HK-2 (cell line): ENCODE measurements around the gene CYTH1.

Experiments used
- DNase-seq: peaks from one replicate; pipeline ENCODE4 v3.0.0-alpha.2; 2018; ENCODE audit not compliant: unreplicated experiment

CYTH1 gene, protein sequence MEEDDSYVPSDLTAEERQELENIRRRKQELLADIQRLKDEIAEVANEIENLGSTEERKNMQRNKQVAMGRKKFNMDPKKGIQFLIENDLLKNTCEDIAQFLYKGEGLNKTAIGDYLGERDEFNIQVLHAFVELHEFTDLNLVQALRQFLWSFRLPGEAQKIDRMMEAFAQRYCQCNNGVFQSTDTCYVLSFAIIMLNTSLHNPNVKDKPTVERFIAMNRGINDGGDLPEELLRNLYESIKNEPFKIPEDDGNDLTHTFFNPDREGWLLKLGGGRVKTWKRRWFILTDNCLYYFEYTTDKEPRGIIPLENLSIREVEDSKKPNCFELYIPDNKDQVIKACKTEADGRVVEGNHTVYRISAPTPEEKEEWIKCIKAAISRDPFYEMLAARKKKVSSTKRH

DNA sequence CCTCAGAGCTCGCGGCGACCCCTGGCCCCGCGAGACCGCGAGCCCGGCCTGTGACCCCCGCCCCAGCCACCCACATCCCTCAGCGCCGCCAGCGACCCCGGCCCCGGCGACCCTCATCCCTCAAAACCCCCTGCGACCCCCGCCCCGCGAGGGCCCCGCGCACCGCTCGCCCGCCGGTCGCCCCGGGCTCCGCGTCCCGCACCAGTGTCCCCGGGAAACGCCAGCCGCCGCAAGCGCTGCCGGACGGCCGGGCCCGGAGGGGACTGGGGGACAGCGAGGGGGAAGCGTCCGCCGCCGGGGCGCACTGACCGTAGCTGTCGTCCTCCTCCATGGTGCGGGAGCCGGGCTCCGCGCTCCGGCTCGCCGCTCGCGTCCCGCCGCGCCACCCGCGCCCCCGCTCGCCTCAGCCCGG is at the start of gene CYTH1:
Gene CYTH1 (minus strand): TSS at position 381 of the 412 bp plus-strand sequence. CDS start 50 bp downstream, at position 331.
- DNase-seq = no peak

DNA sequence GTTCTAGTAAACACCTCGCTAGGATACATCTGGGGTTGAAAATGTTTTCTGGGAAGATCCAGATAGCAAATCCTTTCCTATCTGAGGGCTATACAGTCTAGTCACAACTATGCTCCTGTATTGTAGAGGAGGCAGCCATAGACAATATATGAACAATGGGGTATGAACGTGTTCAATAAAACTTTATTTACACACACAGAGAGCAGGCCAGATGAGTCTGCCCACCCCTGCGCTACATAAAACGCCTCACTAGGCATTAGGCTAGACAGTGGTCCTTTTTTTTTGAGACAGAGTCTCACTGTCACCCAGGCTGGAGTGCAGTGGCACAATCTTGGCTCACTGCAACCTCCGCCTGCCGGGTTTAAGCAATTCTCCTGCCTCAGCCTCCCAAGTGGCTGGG is 47.4 kb upstream of the CYTH1 start:
- DNase-seq = no peak

DNA sequence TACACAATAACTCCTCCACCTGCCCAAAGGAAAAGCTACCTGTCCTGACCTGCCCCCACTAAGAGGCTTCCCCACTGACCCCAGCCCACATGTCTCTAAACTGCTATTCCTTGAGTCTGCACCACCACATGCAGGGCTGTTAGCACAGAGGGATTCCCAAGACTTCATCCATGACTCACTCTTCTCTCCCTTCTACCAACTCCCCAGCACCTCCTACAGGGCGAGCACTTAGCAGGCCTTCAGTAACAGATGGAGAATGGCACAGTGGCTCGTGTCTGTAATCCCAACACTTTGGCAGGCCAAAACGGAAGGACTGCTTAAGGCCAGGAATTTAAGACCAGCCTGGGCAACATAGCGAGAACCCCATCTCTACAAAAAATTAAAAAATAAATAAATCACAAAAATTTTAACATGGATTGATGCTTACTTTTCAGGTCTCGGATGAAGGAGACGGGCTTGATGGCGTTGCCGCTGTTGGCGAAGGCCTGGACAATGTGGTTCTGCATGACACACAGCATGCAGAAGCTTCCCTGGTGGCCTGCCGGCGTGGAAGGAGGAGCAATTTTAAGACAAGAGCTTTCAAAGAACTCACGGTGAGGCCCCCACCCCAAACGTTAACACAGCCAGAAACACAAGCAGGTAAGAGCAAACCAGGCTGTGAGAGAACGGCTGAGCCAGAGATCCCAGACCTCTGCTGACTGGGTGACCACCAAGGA is 46.6 kb upstream of the CYTH1 start:
- DNase-seq = no peak

DNA sequence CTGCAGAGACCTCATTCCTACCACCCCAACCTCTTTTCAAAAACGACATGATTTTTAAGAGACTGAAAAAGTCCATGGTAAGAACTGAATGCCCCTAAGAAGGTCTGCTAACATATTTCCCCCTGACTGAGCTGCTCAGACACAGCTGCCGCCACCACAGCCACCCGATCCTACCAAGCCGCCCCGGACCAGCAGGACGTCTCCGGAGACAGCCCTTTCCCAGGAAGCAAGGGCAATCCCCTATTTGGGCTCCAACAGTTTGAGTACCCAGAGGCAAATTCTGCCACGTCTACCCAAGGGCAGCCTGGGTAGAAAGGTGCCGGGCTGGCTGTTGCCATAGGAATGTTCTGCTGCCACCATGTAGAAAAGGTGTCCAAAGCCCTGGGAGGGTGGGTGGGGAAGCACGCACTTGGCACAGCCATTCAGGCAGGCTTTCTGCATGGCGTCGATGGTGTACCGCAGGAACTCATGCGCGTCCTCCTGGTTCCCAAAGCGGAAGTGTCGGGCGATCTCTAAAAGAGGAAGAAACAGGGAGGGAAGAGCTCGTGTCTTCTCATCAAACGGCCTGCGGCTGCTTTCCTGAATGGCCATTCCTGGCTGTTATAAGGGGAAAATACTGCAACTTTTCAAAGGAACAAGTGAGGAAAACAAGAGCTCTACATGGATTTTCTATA is 44.9 kb upstream of the CYTH1 start:
- no peak for DNase-seq

DNA sequence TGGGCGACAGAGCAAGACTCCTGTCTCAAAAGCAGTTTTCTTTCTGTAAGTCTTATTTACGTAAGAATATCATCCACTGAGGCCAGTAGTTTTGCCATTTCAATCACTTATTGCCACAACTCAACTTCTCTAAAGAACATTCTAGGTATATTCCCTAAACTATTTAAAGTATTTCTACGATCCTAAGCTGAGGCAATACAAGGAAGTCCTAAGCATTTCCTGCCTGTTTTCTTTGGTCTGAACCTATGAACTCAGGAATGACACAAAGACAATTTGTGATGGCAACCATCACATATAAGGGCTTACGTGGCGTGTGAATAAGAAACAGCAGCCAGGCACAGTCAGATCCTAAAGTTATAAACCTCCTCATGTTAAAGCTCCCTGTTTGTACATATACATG is 44.3 kb upstream of the CYTH1 start:
- DNase-seq = no peak

DNA sequence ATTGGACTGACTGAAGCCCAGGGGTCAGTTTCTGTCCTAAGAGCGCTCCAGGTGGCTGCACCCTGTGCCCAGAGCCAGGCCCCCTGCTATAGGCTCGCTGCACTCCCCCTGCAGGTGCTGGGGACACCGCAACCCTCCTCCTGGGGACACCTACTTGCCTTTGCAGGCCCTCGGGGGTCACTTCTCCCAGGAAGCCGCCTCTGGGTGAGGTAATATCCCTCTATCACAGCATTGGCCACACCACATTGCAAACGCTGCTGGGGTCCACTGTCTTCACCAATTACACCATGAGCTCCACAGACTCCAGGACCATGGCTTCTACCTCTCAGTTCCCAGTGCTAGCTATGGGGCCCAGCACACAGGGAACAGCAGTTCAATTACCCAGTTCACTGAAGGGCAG is 43.6 kb upstream of the CYTH1 start:
- DNase-seq = no peak

DNA sequence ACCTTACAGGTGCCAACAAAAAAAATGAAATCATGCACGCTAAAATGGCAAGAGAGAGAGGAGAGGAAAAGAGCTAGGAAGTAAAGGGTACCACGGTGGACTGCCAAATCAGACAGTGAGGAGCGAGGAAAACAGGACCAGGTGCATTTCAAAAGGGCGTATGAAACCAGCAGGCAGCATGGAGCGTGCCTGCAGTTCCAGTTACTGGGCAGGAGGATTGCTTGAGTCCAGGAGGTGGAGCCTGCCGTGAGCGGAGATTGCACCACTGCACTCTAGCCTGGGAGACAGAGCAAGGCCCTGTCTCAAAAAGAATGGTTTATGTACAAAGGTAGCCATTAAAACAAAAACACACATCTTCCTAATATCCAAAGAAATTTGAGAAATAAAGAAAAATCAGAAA is 42.2 kb upstream of the CYTH1 start:
- no peak for DNase-seq

DNA sequence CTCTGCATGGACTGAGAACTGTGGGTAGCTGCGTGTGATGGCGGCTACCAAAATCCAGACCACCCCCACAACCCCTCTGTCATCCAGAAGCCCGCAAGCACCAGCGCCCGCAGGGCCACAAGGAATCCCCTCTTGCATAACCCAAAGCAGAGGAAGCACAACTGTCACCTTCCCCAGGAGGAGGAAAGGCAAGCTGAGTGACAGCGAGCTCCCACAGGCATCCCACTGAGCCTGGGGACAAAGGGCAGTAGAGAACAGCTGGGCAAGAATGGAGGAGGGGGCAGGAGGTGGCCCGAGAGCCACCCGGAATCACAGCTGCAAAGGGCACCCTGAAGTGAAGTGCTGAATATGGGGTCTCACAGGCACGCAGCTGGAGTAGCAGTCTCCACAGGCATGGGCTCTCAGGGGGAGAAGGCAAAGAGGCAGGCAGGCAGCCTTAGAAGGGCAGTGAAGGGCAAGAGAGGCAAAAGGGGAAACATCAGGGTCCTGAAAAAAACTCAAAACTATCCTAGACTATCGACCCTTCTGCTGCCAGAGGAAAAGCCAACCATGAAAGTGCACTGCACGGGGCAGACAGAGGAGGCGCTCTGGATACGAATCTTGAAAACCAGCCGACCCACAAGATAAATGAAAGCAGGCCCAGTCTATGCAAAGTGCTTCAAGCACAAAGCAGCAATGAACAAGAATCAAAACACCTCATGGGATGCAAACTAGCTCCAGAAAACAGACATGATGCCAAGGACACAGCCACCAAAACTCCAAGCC is 41.4 kb upstream of the CYTH1 start:
- DNase-seq = no peak

DNA sequence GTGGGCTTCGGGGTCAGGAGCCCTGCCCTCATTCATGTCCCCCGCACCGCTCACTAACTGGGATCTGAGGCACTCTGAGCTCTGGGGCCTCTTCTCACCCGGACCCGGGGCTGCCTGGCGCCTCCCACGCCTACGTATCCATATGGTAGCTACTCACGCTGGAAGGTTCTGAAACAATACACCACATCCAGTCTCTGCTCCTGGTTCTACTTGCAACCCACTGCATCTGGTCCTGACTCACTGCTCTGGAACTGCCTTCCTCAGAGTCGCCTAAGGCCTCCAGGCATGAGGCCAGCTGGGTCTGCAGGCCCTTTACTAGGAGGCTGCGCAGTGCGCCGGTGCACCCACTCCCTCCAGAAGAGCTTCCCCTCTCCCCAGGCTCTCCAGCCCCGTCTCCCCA is 40.5 kb upstream of the CYTH1 start:
- no peak for DNase-seq

DNA sequence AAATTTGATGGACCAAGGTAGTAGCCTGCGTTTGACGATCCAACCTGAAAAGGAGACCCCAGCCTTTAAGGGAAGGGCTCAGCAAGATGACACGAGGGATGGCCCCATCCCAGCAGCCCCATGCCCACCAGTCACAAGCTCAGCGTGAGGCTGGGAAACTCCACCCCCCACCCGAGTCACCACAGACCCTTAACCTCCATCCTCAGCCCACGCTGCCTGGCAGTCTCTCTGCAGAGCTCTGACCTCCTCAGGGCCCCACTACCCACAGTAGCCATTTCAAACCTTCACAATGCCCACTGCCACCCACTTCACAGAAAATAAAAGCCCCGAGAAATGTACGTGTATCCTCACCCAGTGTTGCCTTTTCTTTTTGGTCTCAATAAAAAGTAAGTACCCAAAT is 39.9 kb upstream of the CYTH1 start:
- no peak for DNase-seq

DNA sequence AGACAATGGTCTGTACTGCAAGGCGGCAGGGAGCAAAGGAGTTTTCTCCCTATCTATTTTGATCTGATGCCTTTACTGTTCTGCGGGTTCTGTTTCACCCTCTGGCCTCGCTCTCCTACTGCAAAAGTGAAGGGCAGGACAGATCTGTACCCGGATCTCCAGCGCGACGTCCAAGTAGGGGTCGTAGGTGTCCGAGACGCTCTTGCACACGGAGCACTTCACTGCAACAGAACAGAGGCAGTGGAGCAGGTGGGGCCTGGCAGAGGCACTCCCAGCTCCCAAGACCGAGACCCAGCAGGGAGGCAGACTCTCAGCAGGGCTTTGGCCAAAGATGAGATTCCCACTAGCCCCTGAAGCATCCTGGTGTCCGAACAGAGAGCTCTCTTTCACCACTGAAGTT is 38.8 kb upstream of the CYTH1 start:
- no peak for DNase-seq

DNA sequence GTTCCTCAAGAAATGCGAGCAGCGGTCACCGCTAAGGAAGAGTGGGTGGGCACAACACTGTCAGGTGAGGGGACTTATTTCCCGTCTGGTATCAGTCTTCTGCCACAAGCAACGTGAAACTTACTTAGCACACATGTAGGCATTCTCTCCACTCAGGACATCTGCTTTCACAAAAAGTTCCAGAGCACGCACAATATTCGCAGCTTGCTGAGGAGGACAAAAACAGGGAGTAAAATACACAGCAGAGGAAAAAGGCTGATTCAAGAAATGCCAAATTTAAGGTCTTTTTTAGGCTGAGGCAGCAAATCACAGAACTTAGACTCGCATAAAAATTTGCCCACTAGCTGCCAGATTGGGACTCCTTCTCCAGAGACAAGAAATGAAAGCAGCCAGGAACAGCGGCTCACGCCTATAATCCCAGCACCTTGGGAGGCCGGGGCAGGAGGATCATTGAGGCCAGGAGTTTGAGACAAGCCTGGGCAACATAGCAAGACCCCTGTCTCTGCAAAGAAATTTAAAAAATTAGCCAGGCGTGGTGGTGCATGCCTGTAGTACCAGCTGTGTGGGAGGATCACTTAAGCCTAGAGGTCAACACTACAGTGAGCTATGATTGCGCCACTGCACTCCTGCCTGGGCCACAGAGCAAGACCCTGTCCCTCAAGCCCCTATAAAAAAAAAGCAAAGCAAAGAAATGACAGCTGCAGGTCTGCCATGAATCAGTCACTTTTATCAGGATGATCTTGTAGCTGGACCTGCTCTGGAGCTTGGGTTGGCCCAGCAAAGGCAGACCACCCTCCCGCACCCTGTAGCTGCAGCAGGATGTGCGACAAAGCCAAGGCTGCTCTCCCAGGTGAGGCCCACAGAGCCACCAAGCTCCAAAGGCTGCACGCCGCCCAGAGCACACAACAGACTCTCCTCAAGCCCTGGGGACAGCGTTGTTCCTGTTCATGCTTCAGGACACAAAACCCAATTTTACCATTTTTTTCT is 38.0 kb upstream of the CYTH1 start:
- no peak for DNase-seq

DNA sequence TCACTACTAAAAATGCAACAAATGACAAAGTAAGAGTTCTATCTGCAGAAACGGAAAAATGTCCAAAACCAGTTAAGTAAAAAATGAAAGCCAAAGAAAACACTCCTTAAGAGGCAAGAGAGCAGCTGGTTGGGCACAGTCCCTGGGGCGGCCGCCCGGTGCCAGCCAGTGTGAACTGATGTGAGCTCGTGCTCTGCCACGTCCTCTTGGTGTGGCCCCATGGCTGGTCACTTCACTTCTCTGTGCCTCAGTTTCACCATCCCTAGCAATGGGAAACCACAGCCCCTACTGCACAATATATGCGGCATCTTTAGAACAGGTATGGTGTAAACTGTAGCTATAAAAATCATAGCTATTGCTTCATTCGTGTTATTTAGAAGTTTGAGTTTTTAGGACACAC is 37.3 kb upstream of the CYTH1 start:
- no peak for DNase-seq

DNA sequence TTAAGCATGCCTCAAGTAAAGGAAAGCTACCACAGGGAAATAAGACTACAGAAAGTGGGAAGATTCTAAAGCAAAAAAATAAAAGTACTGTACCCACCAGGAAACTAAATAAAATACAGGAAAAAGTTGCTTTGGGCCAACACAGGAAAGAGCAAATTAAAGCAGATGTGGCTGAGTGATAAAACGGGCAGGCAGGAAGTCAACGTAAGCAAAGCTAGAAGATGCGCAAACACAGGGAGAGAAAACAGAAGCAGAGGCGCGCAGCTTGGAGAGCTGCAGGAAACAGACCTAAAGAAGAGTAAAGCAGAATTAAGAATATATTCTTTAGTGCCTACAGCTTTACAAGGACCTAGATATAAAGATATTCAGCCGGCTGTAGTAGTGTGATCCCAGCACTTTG is 36.9 kb upstream of the CYTH1 start:
- no peak for DNase-seq

DNA sequence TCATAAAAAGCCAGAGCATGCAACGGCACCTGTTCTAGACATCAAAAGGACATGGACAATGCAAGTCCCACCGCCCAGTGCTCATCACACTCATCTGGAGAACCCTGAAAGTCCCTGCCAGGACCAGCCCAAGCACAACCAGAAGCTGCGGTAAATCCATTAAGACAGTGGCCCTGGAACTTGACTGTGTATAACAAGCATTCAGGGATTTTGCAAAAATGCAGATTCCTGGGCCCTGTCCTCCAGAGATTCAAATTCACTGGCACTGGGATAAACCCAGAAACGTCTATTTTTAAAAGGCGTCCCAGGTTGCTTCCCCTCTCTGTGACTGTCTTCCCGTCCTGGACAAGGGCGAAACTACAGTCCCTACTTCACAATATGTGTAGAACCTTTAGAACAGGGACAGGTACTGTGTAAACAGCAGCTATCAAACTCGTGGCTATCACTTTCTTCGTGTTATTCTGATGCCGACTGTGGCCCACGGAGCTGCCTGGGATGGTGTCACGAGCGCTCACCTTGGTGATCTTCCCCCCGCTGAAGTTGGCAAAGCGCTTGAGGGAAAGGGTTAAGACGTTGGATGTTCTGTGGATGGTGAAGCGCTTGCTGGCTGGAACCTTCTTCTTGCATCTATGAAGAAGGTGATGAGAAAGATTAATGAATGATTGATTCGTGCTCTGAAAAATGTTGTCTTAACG is 36.2 kb upstream of the CYTH1 start:
- DNase-seq = no peak

DNA sequence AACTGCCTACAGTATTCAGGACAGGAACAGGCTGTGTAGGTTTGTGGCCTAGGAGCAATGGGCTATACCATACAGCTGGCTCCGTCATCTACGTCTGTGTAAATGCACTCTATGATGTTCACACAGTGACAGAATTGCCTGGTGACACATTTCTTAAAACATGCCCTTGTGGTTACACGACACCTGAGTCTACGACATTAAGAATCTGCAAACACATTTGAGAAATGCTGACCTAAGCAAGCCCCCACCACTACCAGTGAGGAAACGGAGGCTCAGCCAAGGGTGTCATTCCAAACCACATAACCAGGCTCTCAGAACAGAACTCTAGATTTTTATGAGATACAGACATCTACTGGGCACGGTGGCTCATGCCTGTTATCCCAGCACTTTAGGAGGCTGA is 35.0 kb upstream of the CYTH1 start:
- DNase-seq = peak; percentile 23

DNA sequence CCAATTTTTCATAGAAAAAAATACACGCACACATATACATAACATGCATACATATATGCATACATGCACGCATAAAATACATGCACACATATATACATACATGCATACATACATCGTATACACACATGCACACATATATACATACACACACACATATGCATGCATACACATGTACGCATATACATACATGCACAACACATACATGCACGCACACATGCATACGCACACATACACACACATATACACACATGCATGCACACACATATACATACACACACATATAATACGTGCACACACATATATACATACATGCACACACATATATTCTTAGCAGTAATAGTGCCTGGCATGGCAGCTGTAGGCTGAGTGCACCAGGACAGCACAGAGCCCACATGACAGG is 33.6 kb upstream of the CYTH1 start:
- DNase-seq = no peak

DNA sequence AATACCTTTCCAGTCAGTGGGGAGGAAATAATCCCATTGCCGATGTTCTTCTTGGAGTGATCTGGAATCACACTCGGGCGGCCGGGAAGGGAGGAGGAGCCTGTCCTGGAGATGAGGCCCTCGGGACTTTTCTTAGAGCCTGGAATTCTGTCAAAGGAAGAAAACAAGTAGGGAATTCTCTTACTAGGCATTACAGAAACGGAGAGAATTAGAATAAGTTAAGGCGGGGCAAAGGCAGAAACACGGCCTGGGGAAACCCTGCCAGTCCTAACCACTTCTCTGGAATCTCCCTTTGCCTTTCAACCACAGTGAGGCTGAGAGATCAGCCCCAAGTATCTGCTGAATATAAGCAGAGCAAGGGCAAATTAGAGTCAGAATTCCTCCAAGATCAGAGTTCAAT is 30.8 kb upstream of the CYTH1 start:
- DNase-seq = no peak

DNA sequence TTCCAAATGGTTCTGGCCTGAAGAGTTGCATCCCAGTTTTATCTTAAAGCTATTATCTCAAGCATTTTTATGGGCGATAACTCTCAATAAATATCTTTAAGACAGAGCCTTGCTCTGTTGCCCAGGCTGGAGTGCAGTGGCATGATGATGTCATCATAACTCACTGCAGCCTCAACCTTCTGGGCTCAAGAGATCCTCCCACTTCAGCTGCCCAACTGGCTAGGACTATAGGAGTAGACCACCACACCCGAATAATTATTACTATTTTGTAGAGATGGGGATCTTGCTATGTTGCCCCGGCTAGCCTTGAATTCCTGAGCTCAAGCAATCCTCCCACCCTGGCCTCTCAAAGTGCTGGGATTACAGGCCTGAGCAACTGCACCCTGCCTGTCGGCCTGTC is 26.1 kb upstream of the CYTH1 start:
- DNase-seq = no peak

DNA sequence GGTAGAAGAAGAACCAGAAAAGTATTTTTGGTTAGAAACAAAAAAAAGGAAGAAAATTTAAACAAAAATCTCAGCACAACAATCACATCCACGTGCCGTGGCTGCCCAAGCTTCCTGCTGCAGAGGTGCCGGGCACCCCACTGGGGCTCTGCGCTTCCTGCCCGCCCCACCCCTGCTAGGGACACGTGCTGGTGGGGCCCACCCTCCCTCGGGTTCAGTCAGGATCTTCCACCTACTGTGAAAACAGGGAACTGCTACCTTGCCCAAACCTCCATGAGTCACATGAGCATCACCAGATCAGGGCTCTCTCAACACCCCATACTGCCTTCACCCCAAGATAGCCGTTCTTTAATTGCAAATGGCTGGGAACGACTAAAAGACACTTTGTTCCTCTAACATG is 24.4 kb upstream of the CYTH1 start:
- no peak for DNase-seq
